IMR-90 (cell line): ENCODE measurements around the gene EREG.

ENCODE experiments used
- BHLHE40 ChIP-seq: fragments of 150-350 bp; IDR thresholded peaks from 2 replicates; pipeline ENCODE4 v1.6.1; 2016; ENCODE audit warnings: mild to moderate bottlenecking, low read depth, low read length
- CEBPB ChIP-seq: IDR thresholded peaks from 2 replicates; pipeline ENCODE4 v1.6.1; 2012; ENCODE audit warnings: low read depth, low read length, improper control_type of control experiment
- FOS ChIP-seq: fragments of 150-350 bp; IDR thresholded peaks from 2 replicates; pipeline ENCODE4 v1.6.1; 2016; ENCODE audit warnings: low read depth, low read length
- MAFK ChIP-seq: IDR thresholded peaks from 2 replicates; pipeline ENCODE4 v1.6.1; 2012; ENCODE audit warnings: low read depth, low read length, improper control_type of control experiment
- MXI1 ChIP-seq: IDR thresholded peaks from 2 replicates; pipeline ENCODE4 v1.6.1; 2012; ENCODE audit warnings: low read depth, mild to moderate bottlenecking, low read length, moderate library complexity, borderline replicate concordance
- POLR2A ChIP-seq: IDR thresholded peaks from 2 replicates; pipeline ENCODE4 v1.6.1; 2012; ENCODE audit warnings: mild to moderate bottlenecking, low read depth, low read length
- RAD21 ChIP-seq: IDR thresholded peaks from 2 replicates; pipeline ENCODE4 v1.6.1; 2012; ENCODE audit warnings: low read length, improper control_type of control experiment
- RCOR1 ChIP-seq: IDR thresholded peaks from 2 replicates; pipeline ENCODE4 v1.6.1; 2012; ENCODE audit warnings: mild to moderate bottlenecking, low read length, improper control_type of control experiment; ENCODE audit not compliant: insufficient replicate concordance
- RFX5 ChIP-seq: IDR thresholded peaks from 2 replicates; pipeline ENCODE4 v1.8.0; 2012; ENCODE audit warnings: low read depth, mild to moderate bottlenecking, low read length, moderate library complexity
- SMC3 ChIP-seq: fragments of 150-350 bp; IDR thresholded peaks from 2 replicates; pipeline ENCODE4 v1.6.1; 2016; ENCODE audit warnings: low read depth, mild to moderate bottlenecking, antibody characterized with exemption, low read length, moderate library complexity
- TF ChIP-seq, protein P1 (sequence below): conservative IDR thresholded peaks from 2 replicates; pipeline ENCODE4 v1.5.1; 2012; ENCODE audit warnings: mild to moderate bottlenecking, low read depth, low read length, improper control_type of control experiment
- TF ChIP-seq, protein P2 (sequence below): fragments of 150-350 bp; IDR thresholded peaks from 2 replicates; pipeline ENCODE4 v1.6.1; 2016; ENCODE audit warnings: low read depth, mild to moderate bottlenecking, low read length, moderate library complexity, borderline replicate concordance
- TF ChIP-seq, protein P3 (sequence below): fragments of 150-350 bp; IDR thresholded peaks from 2 replicates; pipeline ENCODE4 v1.6.1; 2017; ENCODE audit warnings: mild to moderate bottlenecking, antibody characterized with exemption, low read length, low read depth

DNA sequence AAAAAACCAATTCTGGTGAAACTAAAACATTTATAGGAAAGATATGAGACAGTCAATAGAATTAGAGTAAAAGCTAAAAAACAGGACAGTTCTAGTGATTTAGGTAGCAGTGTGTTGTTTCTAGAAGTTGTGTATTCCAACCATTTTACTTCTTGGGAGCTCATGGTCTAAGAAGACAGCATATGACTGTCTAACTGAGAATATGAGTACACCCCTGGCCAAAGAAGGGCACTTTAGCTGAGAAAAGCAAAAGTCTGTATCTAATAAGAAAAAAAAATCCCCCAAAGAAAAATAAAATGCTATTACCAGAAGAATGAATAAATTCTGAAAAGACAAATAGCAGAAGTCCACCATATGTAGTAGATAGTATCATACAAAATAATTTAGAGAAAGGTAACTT, 26.4 kb downstream of the EREG start:
- TF ChIP-seq, protein P1, sequence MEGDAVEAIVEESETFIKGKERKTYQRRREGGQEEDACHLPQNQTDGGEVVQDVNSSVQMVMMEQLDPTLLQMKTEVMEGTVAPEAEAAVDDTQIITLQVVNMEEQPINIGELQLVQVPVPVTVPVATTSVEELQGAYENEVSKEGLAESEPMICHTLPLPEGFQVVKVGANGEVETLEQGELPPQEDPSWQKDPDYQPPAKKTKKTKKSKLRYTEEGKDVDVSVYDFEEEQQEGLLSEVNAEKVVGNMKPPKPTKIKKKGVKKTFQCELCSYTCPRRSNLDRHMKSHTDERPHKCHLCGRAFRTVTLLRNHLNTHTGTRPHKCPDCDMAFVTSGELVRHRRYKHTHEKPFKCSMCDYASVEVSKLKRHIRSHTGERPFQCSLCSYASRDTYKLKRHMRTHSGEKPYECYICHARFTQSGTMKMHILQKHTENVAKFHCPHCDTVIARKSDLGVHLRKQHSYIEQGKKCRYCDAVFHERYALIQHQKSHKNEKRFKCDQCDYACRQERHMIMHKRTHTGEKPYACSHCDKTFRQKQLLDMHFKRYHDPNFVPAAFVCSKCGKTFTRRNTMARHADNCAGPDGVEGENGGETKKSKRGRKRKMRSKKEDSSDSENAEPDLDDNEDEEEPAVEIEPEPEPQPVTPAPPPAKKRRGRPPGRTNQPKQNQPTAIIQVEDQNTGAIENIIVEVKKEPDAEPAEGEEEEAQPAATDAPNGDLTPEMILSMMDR = no peak
- TF ChIP-seq POLR2A (no peak), RAD21 (no peak), RFX5 (no peak), MAFK (no peak), SMC3 (no peak), BHLHE40 (no peak), FOS (no peak), RCOR1 (no peak), MXI1 (no peak), CEBPB (no peak)
- TF ChIP-seq, protein P2, sequence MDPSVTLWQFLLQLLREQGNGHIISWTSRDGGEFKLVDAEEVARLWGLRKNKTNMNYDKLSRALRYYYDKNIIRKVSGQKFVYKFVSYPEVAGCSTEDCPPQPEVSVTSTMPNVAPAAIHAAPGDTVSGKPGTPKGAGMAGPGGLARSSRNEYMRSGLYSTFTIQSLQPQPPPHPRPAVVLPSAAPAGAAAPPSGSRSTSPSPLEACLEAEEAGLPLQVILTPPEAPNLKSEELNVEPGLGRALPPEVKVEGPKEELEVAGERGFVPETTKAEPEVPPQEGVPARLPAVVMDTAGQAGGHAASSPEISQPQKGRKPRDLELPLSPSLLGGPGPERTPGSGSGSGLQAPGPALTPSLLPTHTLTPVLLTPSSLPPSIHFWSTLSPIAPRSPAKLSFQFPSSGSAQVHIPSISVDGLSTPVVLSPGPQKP = no peak
- TF ChIP-seq, protein P3, sequence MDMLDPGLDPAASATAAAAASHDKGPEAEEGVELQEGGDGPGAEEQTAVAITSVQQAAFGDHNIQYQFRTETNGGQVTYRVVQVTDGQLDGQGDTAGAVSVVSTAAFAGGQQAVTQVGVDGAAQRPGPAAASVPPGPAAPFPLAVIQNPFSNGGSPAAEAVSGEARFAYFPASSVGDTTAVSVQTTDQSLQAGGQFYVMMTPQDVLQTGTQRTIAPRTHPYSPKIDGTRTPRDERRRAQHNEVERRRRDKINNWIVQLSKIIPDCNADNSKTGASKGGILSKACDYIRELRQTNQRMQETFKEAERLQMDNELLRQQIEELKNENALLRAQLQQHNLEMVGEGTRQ = no peak
